ENCODE data around the gene ACBD7. TPM values are rescaled to one million over a fixed set of nuclear protein-coding genes. Genes with fewer than 3 reads are reported as not detected.
A peak's percentile ranks its signal among the peaks of the same experiment; 100 is the strongest.

Gene ACBD7
- total RNA-seq = 1 to 10 TPM in 1 of 6 donors, under 1 TPM in 3, not detected in 2; 0.46 to 2.4 (median 0.83) TPM

- H3K4me3 ChIP-seq = peak within 1 kb of the TSS; percentile 43 to 69 (median 60)
- no peak for TF ChIP-seq EP300 (IDR thresholded peaks at IDR 0.05)
- TF ChIP-seq, protein P1, sequence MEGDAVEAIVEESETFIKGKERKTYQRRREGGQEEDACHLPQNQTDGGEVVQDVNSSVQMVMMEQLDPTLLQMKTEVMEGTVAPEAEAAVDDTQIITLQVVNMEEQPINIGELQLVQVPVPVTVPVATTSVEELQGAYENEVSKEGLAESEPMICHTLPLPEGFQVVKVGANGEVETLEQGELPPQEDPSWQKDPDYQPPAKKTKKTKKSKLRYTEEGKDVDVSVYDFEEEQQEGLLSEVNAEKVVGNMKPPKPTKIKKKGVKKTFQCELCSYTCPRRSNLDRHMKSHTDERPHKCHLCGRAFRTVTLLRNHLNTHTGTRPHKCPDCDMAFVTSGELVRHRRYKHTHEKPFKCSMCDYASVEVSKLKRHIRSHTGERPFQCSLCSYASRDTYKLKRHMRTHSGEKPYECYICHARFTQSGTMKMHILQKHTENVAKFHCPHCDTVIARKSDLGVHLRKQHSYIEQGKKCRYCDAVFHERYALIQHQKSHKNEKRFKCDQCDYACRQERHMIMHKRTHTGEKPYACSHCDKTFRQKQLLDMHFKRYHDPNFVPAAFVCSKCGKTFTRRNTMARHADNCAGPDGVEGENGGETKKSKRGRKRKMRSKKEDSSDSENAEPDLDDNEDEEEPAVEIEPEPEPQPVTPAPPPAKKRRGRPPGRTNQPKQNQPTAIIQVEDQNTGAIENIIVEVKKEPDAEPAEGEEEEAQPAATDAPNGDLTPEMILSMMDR (IDR thresholded peaks at IDR 0.05) = peak; percentile 71 to 85 (median 76)
- TF ChIP-seq POLR2AphosphoS5 (IDR thresholded peaks at IDR 0.05) = peak in 1 of 2 donors; percentile 42
- no peak for TF ChIP-seq POLR2A (IDR thresholded peaks at IDR 0.05)
- no peaks in the 10 kb centered on the region for H3K9me3 ChIP-seq
- ATAC-seq (ENCODE audit: low FRiP score in 2 of 2) (peak; percentile 93 to 97), DNase-seq (peak; percentile 78 to 96)
- WGBS, 2 donors = 10 to 11% methylated on average over 32 to 34 of the region's 63 CpGs
- H3K36me3 ChIP-seq = no peaks in the 10 kb centered on the region
- peak within 1 kb of the TSS in 1 of 4 donors; percentile 41 for H3K27ac ChIP-seq
- H3K4me1 ChIP-seq = peaks cover 8 to 17% (median 11%) of the 10 kb centered on the region in 4 donors
- H3K27me3 ChIP-seq = no peaks in the 10 kb centered on the region
Measured at GRCh38 chr10:15088428-15089261, at the start of gene ACBD7. Gene ACBD7 (minus strand): TSS chr10:15088776. CDS start chr10:15088728, 48 bp downstream.

- no peak for ATAC-seq (ENCODE audit: low FRiP score in 2 of 2)
- WGBS, 2 donors = 92 to 100% methylated on average over 1 of the region's 1 CpG
- no peak overlapping the region for H3K4me3 ChIP-seq
- no peaks in the 10 kb centered on the region for H3K27me3 ChIP-seq
- TF ChIP-seq POLR2AphosphoS5 (IDR thresholded peaks at IDR 0.05) (no peak), EP300 (IDR thresholded peaks at IDR 0.05) (no peak), POLR2A (IDR thresholded peaks at IDR 0.05) (no peak)
- TF ChIP-seq, protein P1 (IDR thresholded peaks at IDR 0.05) = no peak
- no peak overlapping the region for H3K27ac ChIP-seq
- H3K36me3 ChIP-seq = peaks cover 0 to 36% (median 16%) of the 10 kb centered on the region in 4 donors
- H3K9me3 ChIP-seq = no peaks in the 10 kb centered on the region
- no peaks in the 10 kb centered on the region for H3K4me1 ChIP-seq
- no peak for DNase-seq
Measured at GRCh38 chr10:15137636-15138035, 49.1 kb upstream of the ACBD7 start.

GRCh38 chr10:15137036-15137359 lies 48.4 kb upstream of the ACBD7 start:
- no peak overlapping the region for H3K4me3 ChIP-seq
- ATAC-seq (ENCODE audit: low FRiP score in 2 of 2) (no peak), DNase-seq (no peak)
- H3K27ac ChIP-seq = no peak overlapping the region
- H3K9me3 ChIP-seq = no peaks in the 10 kb centered on the region
- TF ChIP-seq, protein P1 (IDR thresholded peaks at IDR 0.05) = no peak
- TF ChIP-seq POLR2AphosphoS5 (IDR thresholded peaks at IDR 0.05) (no peak), EP300 (IDR thresholded peaks at IDR 0.05) (no peak), POLR2A (IDR thresholded peaks at IDR 0.05) (no peak)
- H3K4me1 ChIP-seq = no peaks in the 10 kb centered on the region
- 65 to 73% methylated on average over 4 of the region's 4 CpGs for WGBS, 2 donors
- peaks cover 0 to 43% (median 18%) of the 10 kb centered on the region in 4 donors for H3K36me3 ChIP-seq
- H3K27me3 ChIP-seq = no peaks in the 10 kb centered on the region

- WGBS, 2 donors = 80 to 89% methylated on average over 11 of the region's 11 CpGs
- peaks cover 0 to 49% (median 18%) of the 10 kb centered on the region in 4 donors for H3K36me3 ChIP-seq
- no peaks in the 10 kb centered on the region for H3K27me3 ChIP-seq
- TF ChIP-seq EP300 (IDR thresholded peaks at IDR 0.05) = no peak
- TF ChIP-seq POLR2AphosphoS5 (IDR thresholded peaks at IDR 0.05) = no peak
- TF ChIP-seq, protein P1 (IDR thresholded peaks at IDR 0.05) = no peak
- no peak for TF ChIP-seq POLR2A (IDR thresholded peaks at IDR 0.05)
- H3K9me3 ChIP-seq = no peaks in the 10 kb centered on the region
- ATAC-seq (ENCODE audit: low FRiP score in 2 of 2) = no peak
- H3K27ac ChIP-seq = no peak overlapping the region
- H3K4me1 ChIP-seq = no peaks in the 10 kb centered on the region
- no peak overlapping the region for H3K4me3 ChIP-seq
- no peak for DNase-seq
Measured at GRCh38 chr10:15136129-15137035, 47.8 kb upstream of the ACBD7 start.
